Midbrain (tissue), 1 donor: ENCODE results near the gene ARHGAP19.

ENCODE experiments used
- DNase-seq: peaks from one replicate; lab custom pipeline; 2025; lab: John Stamatoyannopoulos, UW

ARHGAP19 gene, protein sequence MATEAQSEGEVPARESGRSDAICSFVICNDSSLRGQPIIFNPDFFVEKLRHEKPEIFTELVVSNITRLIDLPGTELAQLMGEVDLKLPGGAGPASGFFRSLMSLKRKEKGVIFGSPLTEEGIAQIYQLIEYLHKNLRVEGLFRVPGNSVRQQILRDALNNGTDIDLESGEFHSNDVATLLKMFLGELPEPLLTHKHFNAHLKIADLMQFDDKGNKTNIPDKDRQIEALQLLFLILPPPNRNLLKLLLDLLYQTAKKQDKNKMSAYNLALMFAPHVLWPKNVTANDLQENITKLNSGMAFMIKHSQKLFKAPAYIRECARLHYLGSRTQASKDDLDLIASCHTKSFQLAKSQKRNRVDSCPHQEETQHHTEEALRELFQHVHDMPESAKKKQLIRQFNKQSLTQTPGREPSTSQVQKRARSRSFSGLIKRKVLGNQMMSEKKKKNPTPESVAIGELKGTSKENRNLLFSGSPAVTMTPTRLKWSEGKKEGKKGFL

GRCh38 chr10:97292097-97292861 lies at the start of gene ARHGAP19:
Gene ARHGAP19, minus strand, starts transcription at chr10:97292637. Its CDS starts 10 bp downstream, at chr10:97292627.
- DNase-seq: peak; percentile 98

- no peak for DNase-seq
Measured at GRCh38 chr10:97341416-97341815, 49.0 kb upstream of the ARHGAP19 start.

DNA sequence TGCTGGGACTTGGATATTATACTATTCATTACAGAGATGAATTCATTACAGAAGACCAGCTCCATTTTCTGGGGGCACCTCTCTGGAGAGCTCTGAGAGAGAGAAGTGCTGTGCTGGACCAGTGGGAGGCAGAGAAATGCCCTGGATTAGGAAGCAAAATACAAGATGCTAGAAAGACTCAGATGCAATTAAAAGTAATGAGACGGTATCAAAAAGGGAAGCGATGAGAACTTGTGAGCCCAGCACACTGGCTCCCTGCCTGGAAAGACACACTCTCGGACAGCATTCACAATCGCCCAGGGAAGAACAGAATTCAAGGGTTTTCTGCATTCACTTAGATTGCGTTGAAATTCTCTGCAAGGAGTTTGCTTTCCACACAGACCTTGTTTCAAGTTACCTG lies 45.6 kb upstream of the ARHGAP19 start:
- DNase-seq: no peak

GRCh38 chr10:97336942-97337831 lies 44.8 kb upstream of the ARHGAP19 start:
- DNase-seq: no peak

GRCh38 chr10:97336446-97336845 lies 44.0 kb upstream of the ARHGAP19 start:
- DNase-seq: no peak

DNA sequence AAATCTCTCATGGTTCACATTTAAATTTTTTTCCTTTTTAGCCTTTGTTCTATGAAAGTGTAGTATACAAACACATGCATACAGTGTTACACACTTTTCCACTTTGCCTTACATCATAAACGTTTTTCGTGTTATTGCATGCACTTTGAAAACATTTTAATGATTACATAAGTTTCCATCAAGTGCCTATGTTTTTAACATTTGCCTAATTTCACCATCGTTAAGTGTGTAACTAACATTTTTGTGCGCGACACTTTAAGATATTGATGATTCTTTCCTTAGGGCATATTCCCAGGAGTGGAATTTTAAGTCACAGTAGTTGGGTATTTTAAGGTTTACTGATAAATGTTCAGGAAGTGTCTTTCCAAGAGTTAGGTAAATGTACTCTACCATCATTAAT lies 43.6 kb upstream of the ARHGAP19 start:
- DNase-seq: no peak

GRCh38 chr10:97335188-97335619 lies 42.8 kb upstream of the ARHGAP19 start:
- no peak for DNase-seq

- DNase-seq: peak; percentile 94
Measured at GRCh38 chr10:97334370-97335175, 42.1 kb upstream of the ARHGAP19 start, which contains the start of gene FRAT2. Gene FRAT2, minus strand, starts transcription at chr10:97334729. Its CDS starts 157 bp downstream, at chr10:97334572.

- DNase-seq: no peak
Measured at GRCh38 chr10:97333601-97334369, 41.3 kb upstream of the ARHGAP19 start.

GRCh38 chr10:97333351-97333600 lies 40.8 kb upstream of the ARHGAP19 start:
- peak; percentile 33 for DNase-seq

GRCh38 chr10:97332591-97333350 lies 40.3 kb upstream of the ARHGAP19 start:
- peak; percentile 58 for DNase-seq

GRCh38 chr10:97331153-97331703 lies 38.8 kb upstream of the ARHGAP19 start:
- DNase-seq: no peak

DNA sequence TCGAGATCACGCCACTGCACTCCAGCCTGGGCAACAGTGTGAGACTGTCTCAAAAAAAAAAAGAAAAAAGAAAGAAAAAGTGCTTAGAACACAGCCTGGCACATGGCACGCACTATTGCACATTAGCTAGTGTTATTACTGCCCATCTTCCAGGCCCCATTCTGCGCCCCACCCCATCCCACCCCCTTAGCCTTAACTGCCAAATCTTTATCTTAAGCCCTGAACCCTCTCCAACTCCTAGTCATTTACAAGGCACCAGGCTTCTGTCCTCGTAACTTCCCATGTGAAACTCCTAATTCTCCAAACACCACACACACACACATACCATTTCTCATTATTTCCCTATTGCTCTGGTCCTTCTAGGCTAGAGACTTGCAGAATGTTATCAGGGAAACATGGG lies 37.3 kb upstream of the ARHGAP19 start:
- DNase-seq: no peak

DNA sequence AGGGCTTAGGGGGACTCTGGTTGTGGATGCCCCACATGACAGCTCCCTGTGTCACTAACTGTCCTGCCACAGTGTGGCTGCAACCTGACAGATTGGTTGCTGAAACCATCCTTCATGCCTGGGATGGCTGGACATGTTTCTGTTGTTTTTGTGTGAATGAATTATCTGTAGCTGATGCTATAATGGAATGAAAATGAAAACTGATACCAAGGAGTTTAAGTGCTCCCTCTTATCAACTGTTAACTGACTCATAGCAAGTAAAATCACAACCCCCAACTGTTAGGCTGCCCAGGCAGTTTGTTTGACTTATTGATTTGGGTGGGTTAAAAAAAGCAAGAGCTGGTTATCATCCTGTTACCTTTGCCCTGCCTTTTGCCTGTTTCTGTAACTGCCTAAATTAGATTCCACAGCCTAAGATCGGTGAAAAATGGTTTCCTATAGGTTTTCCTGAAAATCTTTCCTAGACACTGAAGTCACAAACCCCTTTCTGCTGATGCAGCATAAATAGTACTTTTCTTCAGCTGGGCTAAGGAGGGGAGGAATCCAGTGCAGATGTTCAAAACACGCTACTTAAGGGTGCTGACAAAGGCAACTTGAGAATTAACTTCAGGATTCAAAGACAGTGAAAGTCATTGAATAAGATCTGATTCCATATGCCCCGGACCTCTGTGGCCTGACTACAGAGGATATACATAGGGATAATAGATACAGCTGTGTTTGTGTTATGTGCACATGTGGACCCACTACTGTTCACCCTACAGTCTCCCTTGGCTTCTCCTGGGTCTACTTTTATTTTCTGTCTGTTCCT lies 36.4 kb upstream of the ARHGAP19 start:
- no peak for DNase-seq

- DNase-seq: no peak
Measured at GRCh38 chr10:97327348-97328294, 35.2 kb upstream of the ARHGAP19 start.

DNA sequence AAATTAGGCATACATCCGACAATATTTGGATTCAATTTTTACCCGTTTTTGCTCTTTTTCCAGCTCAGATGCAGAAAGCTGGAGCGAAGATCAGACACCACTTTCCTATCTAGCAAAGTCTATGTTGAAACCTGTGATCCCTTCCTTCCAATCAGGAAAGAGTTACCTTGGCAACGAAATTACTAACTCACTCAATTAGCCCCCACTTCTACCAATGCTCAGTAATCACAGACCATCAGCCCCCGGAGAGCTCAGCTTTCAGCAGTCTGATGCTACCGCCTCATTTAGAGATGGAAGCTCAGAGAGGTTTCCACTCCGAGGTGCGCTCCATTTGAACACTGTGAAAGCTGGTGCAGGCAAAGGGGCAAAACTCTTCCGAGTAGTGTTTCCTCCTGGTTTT lies 33.3 kb upstream of the ARHGAP19 start:
- no peak for DNase-seq

DNA sequence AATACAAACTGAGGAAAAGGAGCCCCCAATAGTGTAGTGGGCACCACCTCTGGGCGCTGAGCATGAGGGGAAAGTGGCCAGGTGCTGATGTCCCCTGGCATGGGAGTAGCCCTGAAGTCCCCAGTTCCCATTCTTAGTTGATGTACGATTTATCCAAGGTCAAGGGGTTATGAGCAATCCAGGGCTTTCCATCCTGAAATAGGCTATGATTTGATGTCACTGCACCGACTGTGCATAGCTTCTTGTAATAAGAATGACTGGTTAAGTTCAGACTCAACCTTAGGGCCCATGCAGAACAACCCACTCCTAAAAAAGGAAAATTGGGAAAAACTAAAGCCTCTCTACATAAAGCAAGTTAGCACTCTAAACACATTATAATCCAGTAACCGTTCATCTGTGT lies 31.1 kb upstream of the ARHGAP19 start:
- no peak for DNase-seq
